ENCODE results near the gene DZIP1L.

GRCh38 chr3:138082992-138083386 lies 32.4 kb downstream of the DZIP1L start:
- TF ChIP-seq, protein P1, sequence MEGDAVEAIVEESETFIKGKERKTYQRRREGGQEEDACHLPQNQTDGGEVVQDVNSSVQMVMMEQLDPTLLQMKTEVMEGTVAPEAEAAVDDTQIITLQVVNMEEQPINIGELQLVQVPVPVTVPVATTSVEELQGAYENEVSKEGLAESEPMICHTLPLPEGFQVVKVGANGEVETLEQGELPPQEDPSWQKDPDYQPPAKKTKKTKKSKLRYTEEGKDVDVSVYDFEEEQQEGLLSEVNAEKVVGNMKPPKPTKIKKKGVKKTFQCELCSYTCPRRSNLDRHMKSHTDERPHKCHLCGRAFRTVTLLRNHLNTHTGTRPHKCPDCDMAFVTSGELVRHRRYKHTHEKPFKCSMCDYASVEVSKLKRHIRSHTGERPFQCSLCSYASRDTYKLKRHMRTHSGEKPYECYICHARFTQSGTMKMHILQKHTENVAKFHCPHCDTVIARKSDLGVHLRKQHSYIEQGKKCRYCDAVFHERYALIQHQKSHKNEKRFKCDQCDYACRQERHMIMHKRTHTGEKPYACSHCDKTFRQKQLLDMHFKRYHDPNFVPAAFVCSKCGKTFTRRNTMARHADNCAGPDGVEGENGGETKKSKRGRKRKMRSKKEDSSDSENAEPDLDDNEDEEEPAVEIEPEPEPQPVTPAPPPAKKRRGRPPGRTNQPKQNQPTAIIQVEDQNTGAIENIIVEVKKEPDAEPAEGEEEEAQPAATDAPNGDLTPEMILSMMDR (IDR thresholded peaks at IDR 0.05) = no peak
- TF ChIP-seq POLR2AphosphoS5 (IDR thresholded peaks at IDR 0.05) = no peak
- no peak for TF ChIP-seq POLR2A (IDR thresholded peaks at IDR 0.05)
